NCI-H2227 (cell line): ENCODE data around the gene ZBED1.
"Not testable (repeated sequence)": the region's sequence is repeated elsewhere in the genome, so short reads cannot be mapped to it uniquely, and the experiment has no call there.

Source experiments
- DNase-seq: peaks from one replicate; lab custom pipeline; 2025; ENCODE audit not compliant: unreplicated experiment; lab: John Stamatoyannopoulos, UW

ZBED1 gene

DNA sequence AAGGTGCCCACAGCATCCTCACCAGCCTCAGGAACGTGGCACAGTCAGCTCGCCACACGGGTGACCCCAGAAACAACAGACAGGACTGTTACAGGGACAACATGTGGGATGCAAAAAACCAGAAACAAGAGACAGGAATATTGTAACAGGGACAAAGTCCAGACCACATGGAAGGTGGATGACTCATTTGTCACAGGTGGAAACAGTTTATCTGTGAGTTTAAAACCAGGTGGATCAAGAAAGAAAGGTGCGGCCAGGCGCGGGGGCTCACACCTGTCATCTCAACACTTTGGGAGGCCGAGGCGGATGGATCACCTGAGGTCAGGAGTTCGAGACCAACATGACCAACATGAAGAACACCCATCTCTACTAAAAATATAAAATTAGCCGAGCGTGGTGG is 23.5 kb downstream of the ZBED1 start:
- not testable (repeated sequence) for DNase-seq

DNA sequence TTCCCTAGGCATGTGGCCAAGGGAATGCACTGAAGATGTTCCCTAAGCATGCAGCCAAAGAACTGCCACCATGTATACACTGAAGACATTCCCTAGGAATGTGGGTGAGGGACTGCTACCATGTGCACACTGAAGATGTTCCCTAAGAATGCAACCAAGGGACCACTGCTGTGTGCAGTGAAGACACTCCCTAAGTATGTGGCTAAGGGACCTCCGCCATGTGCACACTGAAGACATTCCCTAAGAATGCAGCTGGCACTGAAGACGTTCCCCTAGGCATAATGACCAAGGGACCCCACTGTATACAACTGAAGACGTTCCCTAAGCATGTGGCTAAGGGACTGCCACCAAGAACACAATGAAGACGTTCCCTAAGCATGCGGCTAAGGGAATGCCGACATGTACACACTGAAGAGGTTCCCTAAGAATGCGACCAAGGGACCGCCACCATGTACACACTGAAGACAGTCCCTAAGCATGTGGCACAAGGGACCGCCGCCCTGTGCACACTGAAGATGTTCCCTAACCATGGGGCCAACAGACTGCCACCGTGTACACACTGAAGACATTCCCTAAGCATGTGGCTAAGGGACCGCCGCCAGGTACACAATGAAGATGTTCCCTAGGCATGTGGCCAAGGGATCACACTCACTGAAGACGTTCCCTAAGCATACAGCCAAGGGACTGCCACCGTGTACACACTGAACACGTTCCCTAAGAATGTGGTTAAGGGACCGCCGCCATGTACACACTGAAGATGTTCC is 25.6 kb downstream of the ZBED1 start:
- DNase-seq = no peak

DNA sequence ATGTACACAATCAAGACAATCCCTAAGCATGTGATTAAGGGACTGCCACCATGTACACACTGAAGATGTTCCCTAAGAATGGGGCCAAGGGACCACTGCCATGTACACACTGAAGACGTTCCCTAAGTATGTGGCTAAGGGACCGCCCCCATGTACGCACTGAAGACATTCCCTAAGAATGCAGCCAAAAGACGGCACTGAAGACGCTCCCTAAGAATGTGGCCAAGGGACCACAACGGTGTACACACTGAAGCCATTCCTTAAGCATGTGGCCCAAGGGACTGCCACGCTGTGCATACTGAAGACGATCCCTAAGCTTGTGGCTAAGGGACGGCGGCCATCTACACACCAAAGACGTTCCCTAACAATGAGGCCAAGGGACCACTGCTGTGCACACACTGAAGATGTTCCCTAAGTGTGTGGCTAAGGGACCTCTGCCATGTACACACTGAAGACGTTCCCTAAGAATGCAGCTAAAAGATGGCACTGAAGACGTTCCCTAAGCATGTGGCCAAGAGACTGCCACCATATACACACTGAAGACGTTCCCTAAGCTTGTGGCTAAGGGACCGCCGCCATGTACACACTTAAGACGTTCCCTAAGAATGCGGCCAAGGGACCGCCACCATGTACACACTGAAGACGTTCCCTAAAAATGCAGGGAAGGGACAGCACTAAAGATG is 26.4 kb downstream of the ZBED1 start:
- DNase-seq = no peak

DNA sequence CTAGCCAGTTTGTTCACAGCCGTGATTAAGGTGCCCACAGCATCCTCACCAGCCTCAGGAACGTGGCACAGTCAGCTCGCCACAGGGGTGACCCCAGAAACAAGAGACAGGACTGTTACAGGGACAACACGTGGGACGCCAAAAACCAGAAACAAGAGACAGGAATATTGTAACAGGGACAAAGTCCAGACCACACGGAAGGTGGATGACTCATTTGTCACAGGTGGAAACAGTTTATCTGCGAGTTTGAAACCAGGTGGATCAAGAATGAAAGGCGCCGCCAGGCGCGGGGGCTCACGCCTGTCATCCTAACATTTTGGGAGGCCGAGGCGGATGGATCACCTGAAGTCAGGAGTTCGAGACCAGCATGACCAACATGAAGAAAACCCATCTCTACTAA is 27.7 kb downstream of the ZBED1 start:
- not testable (repeated sequence) for DNase-seq

DNA sequence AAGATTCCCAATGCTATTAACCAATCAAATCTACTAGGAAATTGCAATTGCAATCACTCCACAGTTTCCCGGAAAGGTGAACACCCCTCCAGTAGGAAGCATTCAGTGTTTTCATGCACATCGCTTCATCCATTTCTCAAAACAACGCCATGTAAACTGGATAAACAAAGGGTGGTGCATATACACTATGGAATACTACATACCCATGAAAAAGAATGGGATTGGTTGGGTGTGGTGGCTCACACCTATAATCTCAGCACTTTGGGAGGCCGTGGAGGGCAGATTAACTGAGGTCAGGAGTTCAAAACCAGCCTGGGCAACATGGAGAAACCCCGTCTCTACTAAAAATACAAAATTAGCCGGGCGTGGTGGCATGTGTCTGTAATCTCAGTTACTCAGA is 29.1 kb downstream of the ZBED1 start:
- DNase-seq = no peak

DNA sequence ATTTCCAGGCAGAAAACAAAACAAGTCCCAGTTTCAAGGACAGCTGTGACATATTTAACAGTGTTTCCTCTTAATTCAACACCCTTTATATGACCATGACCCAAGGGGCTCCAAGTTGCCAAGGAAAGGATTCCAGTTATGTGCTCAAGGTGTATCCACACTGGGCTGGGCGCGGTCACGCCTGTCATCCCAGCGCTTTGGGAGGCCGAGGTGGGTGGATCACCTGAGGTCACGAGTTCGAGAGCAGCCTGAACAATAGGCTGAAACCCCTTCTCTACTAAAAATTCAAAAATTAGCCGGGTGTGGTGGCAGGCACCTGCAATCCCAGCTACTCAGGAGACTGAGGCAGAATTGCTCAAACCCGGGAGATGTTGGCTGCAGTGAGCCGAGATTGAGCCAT is 29.6 kb downstream of the ZBED1 start:
- DNase-seq = not testable (repeated sequence)

DNA sequence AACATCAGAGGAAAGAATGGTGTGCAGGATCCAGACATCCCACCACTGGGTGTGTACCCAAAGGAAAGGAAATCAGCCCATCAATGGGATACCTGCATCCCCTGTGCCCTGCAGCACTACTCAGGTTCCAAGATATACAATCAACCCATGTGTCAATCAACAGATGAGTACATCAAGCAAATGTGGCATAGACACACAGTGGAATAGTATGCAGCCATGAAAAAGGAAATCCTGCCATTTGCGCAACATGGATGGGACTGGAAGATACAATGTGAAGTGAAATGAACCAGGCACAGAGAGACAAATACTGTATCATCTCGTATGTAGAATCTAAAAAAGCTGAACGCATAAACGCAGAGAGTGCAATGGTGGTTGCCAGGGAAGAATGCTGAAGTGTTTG is 30.9 kb downstream of the ZBED1 start:
- DNase-seq = not testable (repeated sequence)

DNA sequence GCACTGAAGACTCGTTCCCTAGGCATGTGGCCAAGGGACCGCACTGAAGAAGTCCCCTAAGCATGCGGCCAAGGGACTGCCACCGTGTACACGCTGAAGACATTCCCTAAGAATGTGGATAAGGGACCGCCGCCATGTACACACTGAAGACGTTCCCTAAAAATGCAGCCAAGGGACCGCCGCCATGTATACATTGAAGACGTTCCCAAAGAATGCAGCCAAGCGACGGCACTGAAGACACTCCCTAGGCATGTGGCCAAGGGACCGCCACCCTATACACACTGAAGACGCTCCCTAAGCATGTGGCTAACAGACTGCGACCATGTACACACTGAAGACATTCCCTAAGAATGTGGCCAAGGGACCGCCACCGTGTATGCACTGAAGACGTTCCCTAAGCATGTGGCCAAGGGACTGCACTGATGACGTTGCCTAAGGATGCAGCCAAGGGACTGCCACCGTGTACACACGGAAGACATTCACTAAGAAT is 31.5 kb downstream of the ZBED1 start:
- no peak for DNase-seq

DNA sequence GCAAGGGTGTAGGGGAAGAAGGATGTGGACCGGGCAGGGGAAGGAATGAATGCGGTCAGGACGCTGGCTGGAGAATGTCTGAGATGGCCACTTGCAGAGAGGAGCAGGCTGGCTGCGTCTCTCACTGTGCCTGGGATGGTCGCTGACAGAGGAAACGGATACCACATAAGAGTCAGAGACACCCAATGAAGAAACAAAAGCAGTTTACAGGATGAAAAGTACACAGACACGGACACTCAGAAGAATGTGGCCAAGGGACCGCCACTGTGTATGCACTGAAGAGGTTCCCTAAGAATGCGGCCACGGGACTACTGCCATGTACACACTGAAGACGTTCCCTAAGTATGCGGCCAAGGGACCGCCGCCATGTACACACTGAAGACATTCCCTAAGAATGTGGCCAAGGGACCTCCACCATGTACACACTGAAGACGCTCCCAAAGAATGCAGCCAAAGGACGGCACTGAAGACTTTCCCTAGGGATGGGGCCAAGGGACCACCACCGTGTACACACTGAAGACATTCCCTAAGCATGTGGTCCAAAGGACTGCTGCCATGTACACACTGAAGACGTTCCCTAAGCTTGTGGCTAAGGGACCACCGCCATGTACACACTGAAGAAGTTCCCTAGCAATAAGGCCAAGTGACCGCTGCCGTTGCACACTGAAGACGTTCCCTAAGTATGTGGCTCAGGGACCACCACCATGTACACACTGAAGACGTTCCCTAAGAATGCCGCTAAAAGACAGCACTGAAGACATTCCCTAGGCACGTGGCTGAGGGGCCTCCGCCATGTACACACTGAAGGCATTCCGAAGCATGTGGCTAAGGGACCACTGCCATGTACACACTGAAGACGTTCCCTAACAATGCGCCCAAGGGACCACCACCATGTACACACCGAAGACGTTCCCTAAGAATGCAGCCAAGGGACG is 32.2 kb downstream of the ZBED1 start:
- no peak for DNase-seq

DNA sequence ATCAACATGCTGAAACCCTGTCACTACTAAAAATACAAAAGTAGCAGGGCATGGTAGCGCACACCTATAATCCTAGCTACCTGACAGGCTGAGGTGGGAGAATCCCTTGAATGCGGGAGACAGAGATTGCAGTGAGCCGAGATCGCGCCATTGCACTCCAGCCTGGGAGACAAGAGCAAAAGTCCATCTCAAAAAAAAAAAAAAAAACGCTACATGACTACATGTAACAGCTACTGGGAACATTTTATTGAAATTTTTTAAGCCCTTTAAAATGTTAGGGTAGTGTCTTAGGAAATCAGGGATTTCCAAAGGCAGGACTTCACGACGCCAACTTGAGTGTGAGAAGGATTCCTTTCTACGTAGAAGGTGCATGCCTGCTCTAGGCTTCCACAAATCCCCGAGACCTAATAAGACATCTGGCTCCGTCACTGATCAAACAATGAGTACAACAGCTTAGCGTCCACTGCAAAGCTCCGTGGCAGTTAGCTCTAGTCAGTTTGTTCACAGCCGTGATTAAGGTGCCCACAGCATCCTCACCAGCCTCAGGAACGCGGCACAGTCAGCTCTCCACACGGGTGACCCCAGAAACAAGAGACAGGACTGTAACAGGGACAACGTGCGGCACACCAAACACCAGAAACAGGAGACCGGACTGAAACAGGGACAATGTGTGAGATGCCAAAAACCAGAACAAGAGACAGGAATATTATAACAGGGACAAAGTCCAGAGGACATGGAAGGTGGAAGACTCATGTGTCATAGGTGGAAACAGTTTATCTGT is 33.7 kb downstream of the ZBED1 start:
- no peak for DNase-seq

DNA sequence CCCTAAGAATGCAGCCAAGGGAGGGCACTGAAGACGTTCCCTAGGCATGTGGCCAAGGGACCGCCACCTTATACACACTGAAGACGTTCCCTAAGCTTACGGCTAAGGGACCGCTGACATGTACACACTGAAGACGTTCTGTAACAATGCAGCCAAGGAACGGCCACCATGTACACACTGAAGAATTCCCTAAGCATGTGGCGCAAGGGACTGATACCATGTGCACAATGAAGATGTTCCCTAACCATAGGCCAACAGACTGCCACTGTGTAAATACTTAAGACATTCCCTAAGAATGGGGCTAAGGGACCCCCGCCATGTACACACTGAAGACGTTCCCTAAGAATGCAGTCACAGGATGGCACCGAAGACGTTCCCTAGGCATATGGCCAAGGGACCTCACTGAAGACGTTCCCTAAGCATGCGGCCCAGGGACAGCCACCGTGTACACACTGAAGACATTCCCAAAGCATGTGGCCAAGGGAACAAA is 36.1 kb downstream of the ZBED1 start:
- no peak for DNase-seq

DNA sequence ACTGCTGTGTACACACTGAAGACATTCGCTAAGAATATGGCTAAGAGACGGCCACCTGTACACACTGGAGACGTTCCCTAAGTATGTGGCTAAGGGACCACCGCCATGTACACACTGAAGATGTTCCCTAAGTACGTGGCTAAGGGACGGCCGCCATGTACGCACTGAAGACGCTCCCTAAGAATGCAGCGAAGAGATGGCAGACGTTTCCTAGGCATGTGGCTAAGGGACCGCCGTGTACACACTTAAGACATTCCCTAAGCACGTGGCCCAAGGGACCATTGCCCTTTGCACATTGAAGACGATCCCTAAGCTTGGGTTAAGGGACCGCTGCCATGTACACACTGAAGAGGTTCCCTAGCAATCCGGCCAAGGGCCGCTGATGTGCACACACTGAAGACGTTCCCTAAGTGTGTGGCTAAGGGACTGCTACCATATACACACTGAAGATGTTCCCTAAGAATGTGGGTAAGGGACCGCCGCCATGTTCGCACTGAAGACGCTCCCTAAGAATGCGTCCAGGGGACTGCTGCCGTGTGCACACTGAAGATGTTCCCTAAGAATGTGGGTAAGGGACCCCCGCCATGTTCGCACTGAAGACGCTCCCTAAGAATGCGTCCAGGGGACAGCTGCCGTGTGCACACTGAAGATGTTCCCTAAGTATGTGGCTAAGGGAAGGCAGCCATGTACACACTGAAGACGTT is 36.7 kb downstream of the ZBED1 start:
- no peak for DNase-seq

DNA sequence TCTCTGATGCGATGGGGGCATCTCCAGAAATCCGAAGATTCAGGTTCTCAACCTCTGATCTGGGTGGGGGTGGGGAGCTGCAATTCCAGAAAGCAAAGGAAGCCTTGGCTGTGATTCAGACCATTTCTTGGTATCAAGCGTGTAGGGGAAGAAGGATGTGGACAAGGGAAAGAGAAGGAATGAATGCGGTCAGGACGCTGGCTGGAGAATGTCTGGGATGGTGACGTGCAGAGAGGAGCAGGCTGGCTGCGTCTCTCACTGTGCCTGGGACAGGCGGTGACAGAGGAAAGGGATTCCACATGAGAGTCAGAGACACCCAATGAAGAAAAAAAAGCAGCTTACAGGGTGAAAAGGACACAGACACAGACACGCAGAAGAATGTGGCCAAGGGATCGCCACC is 37.3 kb downstream of the ZBED1 start:
- DNase-seq = not testable (repeated sequence)

DNA sequence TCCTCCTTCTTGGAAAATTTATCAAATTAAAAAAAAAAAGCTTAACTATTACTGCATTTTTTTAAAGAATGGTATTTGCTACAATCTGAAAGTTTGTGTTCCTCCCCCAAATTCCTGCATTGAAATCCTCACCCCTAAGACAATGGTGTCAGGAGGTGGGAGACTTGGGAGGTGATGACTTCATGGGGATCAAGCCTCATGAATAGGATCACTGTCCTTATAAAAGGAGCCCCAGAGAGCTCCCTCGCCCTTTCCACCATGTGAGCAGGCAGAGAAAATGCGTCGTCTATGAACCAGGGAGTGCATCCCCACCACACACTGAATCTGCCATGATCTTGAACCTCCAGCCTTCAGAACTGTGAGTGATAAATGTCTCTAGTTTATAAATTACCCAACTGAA is 38.0 kb downstream of the ZBED1 start:
- DNase-seq = no peak

DNA sequence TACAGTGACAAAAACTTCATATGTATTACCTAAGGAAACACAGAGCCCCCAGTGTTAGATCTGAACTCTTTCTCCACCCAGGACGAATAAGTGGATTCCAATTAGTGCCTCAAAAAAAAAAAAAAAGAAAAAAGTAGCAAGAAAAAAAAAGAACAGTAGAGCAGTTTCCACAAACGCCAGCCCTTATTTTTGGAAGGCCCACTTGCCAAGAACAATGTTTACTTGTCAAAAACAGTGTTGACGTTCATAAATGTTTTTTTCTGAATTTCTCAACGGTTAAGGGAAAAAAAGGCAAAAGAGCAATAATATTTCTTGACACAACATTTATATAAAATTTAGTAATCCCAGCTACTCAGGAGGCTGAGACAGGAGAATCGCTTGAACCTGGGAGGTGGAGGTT is 38.7 kb downstream of the ZBED1 start:
- DNase-seq = no peak

DNA sequence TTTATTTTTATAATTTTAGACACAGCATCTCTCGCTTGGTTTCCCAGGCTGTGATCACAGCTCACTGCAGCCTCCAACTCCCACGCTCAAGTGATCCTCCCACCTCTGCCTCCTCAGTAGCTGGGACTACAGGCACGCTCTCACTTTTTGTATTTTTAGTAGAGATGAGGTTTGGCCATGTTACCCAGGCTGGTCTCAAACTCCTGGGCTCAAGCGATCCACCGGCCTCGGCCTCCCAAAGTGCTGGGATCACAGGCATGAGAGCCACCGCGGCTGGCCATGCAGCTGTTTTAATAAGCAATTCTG is 39.1 kb downstream of the ZBED1 start:
- DNase-seq = no peak

DNA sequence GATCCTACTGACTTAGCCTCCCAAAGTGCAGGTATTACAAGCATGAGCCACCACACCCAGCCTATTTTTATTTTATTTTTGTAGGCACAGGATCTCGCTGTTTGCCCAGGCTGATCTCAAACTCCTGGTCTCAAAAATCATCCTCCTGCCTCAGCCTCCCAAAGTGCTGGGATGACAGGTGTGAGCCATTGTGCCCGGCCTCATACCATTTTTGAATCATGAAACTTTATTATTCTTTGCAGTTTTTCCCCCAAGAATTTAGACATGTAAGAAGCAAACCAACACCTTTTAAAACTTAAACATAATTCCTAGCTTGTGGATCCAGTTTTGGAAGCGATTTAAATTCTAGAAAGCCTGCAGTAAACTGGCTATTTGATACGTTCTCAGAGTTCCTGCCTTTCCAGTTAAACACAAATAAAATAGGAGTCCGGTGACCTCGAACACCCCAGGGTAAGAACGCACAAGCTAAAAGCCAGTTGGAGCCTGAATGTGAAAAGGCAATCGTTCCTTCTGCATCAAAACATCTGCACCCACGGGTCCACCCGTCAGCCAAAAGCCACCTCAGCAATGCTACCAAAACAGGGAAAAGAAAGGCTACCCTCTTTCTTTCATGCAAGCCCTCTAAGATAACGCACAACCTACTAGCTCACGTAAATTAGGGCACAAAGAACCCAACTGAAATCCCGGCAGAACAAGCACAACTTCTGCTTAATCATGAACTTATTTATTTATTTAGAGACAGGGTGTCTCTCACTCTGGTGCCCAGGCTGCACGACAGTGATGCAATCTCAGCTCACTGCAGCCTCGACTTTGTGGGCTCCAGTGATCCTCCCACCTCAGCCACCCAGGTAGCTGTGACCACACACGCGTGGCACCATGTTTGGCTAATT is 39.7 kb downstream of the ZBED1 start:
- not testable (repeated sequence) for DNase-seq

DNA sequence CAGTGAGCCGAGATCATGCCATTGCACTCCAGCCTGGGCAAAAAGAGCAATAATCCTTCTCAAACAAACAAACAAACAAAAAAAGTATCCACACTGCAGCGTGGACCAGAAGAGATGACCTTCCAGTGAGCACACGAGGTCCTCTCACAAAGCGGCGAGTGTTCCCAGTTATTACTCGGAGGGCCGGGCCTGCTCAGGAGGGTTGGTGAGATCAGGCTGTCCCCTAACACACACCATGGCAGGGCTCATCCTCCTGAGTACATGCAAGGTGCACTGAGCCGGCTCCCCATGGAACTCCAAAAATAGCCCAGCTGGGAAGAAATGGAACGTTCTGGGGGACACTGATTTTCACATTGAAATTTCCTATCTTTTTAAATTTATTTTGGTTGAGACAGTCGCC is 40.7 kb downstream of the ZBED1 start:
- not testable (repeated sequence) for DNase-seq

DNA sequence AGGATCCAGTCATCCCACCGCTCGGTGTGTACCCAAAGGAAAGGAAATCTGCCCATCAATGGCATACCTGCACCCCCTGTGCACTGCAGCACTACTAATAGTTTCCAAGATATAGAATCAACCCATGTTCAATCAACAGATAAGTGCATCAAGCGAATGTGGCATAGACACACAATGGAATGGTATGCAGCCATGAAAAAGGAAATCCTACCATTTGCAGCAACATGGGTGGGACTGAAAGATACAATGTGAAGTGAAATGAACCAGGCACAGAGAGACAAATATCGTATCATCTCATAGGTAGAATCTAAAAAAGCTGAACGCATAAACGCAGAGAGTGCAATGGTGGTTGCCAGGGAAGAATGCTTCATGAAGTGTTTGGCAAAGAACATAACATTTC is 42.5 kb downstream of the ZBED1 start:
- DNase-seq = no peak
